HG03521 (cell line): ENCODE data around the gene ATP6V0E1.
"Not testable (repeated sequence)": the region's sequence is repeated elsewhere in the genome, so short reads cannot be mapped to it uniquely, and the experiment has no call there.

Experiments used
- ATAC-seq: cut with Tn5 transposase; IDR thresholded peaks from one replicate; pipeline ENCODE4 v1.9.1; 2021; ENCODE audit warnings: mild to moderate bottlenecking, moderate library complexity; ENCODE audit not compliant: unreplicated experiment

Gene ATP6V0E1

DNA sequence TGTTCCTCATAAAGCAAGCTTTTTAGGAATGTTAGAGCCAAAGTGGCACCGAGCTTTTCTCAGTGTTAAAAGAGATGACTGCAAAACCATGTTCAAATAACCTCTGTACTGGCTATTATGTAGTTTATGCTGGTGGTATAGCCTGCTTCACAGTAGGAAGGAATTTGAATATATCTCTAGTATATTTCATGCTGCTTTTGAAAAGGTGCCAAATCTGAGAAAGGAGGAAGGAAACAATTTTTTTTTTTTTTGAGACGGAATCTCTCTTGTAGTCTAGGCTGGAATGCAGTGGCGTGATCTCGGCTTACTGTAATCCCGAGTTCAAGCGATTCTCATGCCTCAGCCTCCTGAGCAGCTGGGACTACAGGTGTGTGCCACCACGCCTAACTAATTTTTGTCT lies 86.1 kb downstream of the ATP6V0E1 start:
- ATAC-seq: no peak

GRCh38 chr5:173075137-173075843 lies 91.7 kb downstream of the ATP6V0E1 start:
- ATAC-seq: no peak

DNA sequence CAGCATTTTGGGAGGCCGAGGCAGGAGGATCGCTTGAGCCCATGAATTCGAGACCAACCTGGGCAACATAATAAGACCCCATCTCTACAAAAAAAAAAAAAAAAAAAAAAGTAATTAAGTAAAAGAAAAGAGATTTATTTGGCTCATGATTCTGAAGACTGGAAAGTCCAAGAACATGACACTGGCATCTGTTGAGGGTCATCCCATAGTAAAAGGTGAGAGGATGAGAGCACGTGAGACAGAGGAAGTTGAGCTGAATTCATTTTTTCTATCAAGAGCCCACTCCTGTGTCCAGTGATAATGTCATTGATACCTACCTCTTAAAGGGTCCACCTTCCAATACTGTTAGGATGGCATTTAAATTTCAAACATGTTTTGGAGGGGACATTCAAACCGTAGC lies 92.4 kb downstream of the ATP6V0E1 start:
- ATAC-seq: no peak

DNA sequence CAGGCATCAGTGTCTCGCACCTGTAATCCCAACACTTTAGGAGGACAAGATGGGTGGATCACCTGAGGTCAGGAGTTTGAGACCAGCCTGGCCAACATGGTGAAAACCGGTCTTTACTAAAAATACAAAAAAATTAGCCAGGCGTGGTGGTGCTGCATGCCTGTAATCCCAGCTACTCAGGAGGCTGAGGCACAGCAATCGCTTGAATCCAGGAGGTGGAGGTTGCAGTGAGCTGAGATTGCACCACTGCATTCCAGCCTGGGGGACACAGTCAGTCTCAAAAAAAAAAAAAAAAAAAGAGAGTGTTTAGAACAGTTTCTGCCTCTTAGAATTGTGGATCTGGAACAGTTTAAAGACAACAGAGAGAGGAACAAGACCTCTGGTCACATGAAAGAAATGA lies 92.9 kb downstream of the ATP6V0E1 start:
- ATAC-seq: not testable (repeated sequence)

GRCh38 chr5:173078878-173079277 lies 95.3 kb downstream of the ATP6V0E1 start:
- no peak for ATAC-seq
